Measurements from ENCODE around the gene NVL. TPM values are rescaled to one million over a fixed set of nuclear protein-coding genes. Genes with fewer than 3 reads are reported as not detected.

Gene NVL
- total and polyA plus RNA-seq, 4 donors = 12.8 to 41.5 (median 29.1) TPM

DNA sequence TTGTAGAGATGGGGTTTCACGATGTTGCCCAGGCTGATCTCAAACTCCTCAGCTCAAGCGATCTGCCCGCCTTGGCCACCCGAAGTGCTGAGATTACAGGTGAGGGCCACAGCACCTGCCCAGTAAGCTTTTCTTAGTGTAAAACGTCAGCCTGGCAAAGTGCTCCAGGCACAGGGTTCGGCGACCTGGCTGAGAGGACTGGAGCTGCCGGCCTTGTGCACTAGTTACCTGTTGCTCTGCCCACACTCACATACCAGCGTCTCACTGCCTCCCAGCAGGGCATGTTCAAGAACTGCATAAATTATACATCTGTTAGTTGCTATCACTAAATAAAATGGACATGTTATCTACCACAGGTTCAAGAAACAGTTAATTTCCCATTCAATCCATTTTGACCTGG is 91.8 kb downstream of the NVL start:
- TF ChIP-seq, protein P1, sequence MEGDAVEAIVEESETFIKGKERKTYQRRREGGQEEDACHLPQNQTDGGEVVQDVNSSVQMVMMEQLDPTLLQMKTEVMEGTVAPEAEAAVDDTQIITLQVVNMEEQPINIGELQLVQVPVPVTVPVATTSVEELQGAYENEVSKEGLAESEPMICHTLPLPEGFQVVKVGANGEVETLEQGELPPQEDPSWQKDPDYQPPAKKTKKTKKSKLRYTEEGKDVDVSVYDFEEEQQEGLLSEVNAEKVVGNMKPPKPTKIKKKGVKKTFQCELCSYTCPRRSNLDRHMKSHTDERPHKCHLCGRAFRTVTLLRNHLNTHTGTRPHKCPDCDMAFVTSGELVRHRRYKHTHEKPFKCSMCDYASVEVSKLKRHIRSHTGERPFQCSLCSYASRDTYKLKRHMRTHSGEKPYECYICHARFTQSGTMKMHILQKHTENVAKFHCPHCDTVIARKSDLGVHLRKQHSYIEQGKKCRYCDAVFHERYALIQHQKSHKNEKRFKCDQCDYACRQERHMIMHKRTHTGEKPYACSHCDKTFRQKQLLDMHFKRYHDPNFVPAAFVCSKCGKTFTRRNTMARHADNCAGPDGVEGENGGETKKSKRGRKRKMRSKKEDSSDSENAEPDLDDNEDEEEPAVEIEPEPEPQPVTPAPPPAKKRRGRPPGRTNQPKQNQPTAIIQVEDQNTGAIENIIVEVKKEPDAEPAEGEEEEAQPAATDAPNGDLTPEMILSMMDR (IDR thresholded peaks at IDR 0.05; ENCODE audit: control extremely low read depth, extremely low read depth) = no peak
- Histone ChIP-seq H3K36me3 (ENCODE audit: control insufficient read depth in 4 of 4, insufficient read depth in 4 of 4, low read length in 4 of 4) (peaks cover 0 to 10% (median 5%) of the 10 kb centered on the region in 4 donors), H3K4me3 (no peak overlapping the region), H3K27me3 (ENCODE audit: control insufficient read depth in 3 of 3, insufficient read depth in 3 of 3, low read length in 2 of 3) (no peaks in the 10 kb centered on the region), H3K9me3 (ENCODE audit: control insufficient read depth in 4 of 4, insufficient read depth in 3 of 4, low read length in 3 of 4) (no peaks in the 10 kb centered on the region), H3K27ac (ENCODE audit: low read depth in 1 of 2, low read length in 1 of 2) (peak overlapping the region in 1 of 2 donors; percentile 51), H3K4me1 (ENCODE audit: control insufficient read depth in 5 of 5, insufficient read depth in 5 of 5, low read length in 5 of 5) (peaks cover 0 to 2% (median 0%) of the 10 kb centered on the region in 5 donors), H3K9ac (ENCODE audit: insufficient read depth in 1 of 2, low read length in 2 of 2) (no peak overlapping the region)
- DNase-seq (no peak), ATAC-seq (ENCODE audit: insufficient read depth, low FRiP score) (no peak)
- WGBS, 2 donors = 69 to 86% methylated on average over 9 of the region's 9 CpGs

DNA sequence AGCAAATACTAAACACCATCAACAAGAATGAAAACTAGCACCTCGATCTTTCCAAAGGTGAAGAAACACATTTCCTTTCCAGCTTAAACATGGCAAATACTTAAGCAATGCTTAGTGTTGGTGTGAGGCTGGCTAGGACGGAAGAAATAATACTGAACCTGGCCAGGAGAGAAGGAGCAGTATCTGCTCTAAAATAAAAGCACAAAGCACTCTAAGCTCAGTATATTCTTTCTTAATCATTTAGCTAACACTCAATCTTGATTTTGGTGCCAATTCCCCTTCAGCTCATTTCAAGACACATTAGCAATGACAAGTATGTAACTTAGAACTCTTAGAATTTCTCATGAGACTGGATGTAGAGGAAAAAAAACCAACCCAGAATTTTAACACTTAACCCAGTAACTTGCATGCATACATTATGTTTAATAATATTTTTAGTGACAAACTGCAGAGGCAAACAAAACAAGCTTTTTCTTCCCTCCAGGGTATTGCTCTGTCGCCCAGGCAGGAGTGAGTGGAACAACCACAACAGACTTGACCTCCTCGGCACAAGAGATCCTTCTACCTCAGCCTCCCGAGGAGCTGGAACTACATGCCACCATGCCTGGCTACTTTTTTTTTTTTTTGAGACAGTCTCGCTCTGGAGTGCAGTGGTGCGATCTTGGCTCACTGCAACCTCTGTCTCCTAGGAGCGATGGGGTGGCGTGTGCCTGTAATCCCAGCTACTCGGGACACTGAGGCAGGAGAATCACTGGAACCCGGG is 92.7 kb downstream of the NVL start:
- no peak overlapping the region for H3K9ac ChIP-seq (ENCODE audit: insufficient read depth in 1 of 2, low read length in 2 of 2)
- no peaks in the 10 kb centered on the region for H3K9me3 ChIP-seq (ENCODE audit: control insufficient read depth in 4 of 4, insufficient read depth in 3 of 4, low read length in 3 of 4)
- no peak overlapping the region for H3K4me3 ChIP-seq
- H3K36me3 ChIP-seq (ENCODE audit: control insufficient read depth in 4 of 4, insufficient read depth in 4 of 4, low read length in 4 of 4) = peaks cover 3 to 10% (median 5%) of the 10 kb centered on the region in 4 donors
- H3K4me1 ChIP-seq (ENCODE audit: control insufficient read depth in 5 of 5, insufficient read depth in 5 of 5, low read length in 5 of 5) = peaks cover 0 to 2% (median 0%) of the 10 kb centered on the region in 5 donors
- TF ChIP-seq, protein P1 (IDR thresholded peaks at IDR 0.05; ENCODE audit: control extremely low read depth, extremely low read depth) = no peak
- 73 to 86% methylated on average over 11 of the region's 11 CpGs for WGBS, 2 donors
- ATAC-seq (ENCODE audit: insufficient read depth, low FRiP score) = peak; percentile 79
- no peaks in the 10 kb centered on the region for H3K27me3 ChIP-seq (ENCODE audit: control insufficient read depth in 3 of 3, insufficient read depth in 3 of 3, low read length in 2 of 3)
- peak overlapping the region in 1 of 2 donors; percentile 45 for H3K27ac ChIP-seq (ENCODE audit: low read depth in 1 of 2, low read length in 1 of 2)
- DNase-seq = peak in 2 of 3 donors; percentile 25 to 65

DNA sequence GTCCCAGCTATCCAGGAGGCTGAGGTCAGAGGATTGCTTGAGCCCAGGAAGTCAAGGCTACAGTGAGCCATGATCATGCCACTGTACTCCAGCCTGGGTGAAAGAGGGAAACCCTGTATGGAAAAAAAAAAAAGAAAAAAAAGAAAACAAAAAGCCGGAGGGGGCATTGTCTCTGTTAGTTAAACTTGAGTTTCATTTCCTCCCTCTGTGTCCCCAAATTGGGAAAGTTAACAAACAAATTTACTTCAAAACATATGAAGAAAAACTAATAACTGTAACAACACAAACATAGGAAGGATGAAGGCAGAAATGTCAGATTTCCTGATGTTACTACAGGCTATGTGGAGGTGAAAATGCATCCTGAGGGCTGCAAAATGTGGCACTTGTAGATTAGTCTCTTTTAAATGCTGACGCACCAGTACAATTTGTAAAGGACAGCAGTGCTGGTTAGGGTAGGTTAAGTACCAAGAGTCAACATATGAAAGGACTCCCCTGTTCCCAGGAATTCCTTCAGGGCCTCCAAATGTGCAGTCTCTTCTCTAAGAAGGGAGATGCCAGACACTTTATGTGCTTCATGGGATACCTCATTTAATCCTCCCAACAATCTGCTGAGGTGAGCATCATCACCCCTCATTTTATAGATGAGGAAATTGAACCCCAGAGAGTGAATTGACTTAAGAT is 94.0 kb downstream of the NVL start:
- H3K27ac ChIP-seq (ENCODE audit: low read depth in 1 of 2, low read length in 1 of 2) = no peak overlapping the region
- H3K27me3 ChIP-seq (ENCODE audit: control insufficient read depth in 3 of 3, insufficient read depth in 3 of 3, low read length in 2 of 3) = no peaks in the 10 kb centered on the region
- no peaks in the 10 kb centered on the region for H3K9me3 ChIP-seq (ENCODE audit: control insufficient read depth in 4 of 4, insufficient read depth in 3 of 4, low read length in 3 of 4)
- H3K4me3 ChIP-seq = no peak overlapping the region
- no peak for ATAC-seq (ENCODE audit: insufficient read depth, low FRiP score)
- TF ChIP-seq, protein P1 (IDR thresholded peaks at IDR 0.05; ENCODE audit: control extremely low read depth, extremely low read depth) = no peak
- H3K36me3 ChIP-seq (ENCODE audit: control insufficient read depth in 4 of 4, insufficient read depth in 4 of 4, low read length in 4 of 4) = peaks cover 4 to 14% (median 6%) of the 10 kb centered on the region in 4 donors
- peaks cover 0 to 2% (median 0%) of the 10 kb centered on the region in 5 donors for H3K4me1 ChIP-seq (ENCODE audit: control insufficient read depth in 5 of 5, insufficient read depth in 5 of 5, low read length in 5 of 5)
- H3K9ac ChIP-seq (ENCODE audit: insufficient read depth in 1 of 2, low read length in 2 of 2) = no peak overlapping the region
- DNase-seq = no peak
- WGBS, 2 donors = 43 to 74% methylated on average over 2 of the region's 2 CpGs
